ENCODE data around the gene ANK3. TPM values are rescaled to one million over a fixed set of nuclear protein-coding genes. Genes with fewer than 3 reads are reported as not detected.

ANK3 gene
- total and polyA plus RNA-seq, 2 donors (not counting 1 experiment from before 2014, with no cell fraction given): 0.50 to 0.79 TPM

- peak; percentile 49 to 78 for DNase-seq (ENCODE audit: low read depth in 2 of 2)
- Histone ChIP-seq H4K20me1 (ENCODE audit: control insufficient read depth, extremely low read depth, insufficient read depth, low read length) (no peaks in the 10 kb centered on the region), H3K27me3 (ENCODE audit: control insufficient read depth, insufficient read depth, low read length) (no peaks in the 10 kb centered on the region), H3K79me2 (ENCODE audit: control insufficient read depth, insufficient read depth, low read length) (no peaks in the 10 kb centered on the region), H3K4me3 (replicated peaks in 1 of 4; ENCODE audit: control extremely low read depth in 1 of 4, insufficient read depth in 1 of 4, low read depth in 3 of 4, low read length in 4 of 4) (no peak overlapping the region), H3K36me3 (ENCODE audit: control insufficient read depth, insufficient read depth, low read length) (no peaks in the 10 kb centered on the region), H3K4me2 (ENCODE audit: extremely low read depth, insufficient read depth, low read length) (no peak overlapping the region), H3K9me3 (ENCODE audit: control insufficient read depth, insufficient read depth, low read depth, low read length) (no peaks in the 10 kb centered on the region), H3K9ac (ENCODE audit: insufficient read depth, low read length) (no peak overlapping the region), H3K4me1 (ENCODE audit: control insufficient read depth, extremely low read depth, insufficient read depth, low read length) (no peaks in the 10 kb centered on the region), H2AFZ (ENCODE audit: low read length) (no peak overlapping the region), H3K27ac (ENCODE audit: insufficient read depth, low read length) (no peak overlapping the region)
- TF ChIP-seq CTCF (conservative IDR thresholded peaks at IDR 0.05 in 1 of 2, IDR thresholded peaks at IDR 0.05 in 1 of 2; ENCODE audit: low read depth in 1 of 2, low read length in 2 of 2): peak; percentile 46 to 54
- no peak for TF ChIP-seq EZH2 (IDR thresholded peaks at IDR 0.05; ENCODE audit: low read length, missing control alignments)
These were observed 289.5 kb downstream of the ANK3 start for GRCh38 chr10:60099998-60100747.

GRCh38 chr10:60098677-60099601 is 290.7 kb downstream of the ANK3 start:
- Histone ChIP-seq H3K79me2 (ENCODE audit: control insufficient read depth, insufficient read depth, low read length) (no peaks in the 10 kb centered on the region), H2AFZ (ENCODE audit: low read length) (no peak overlapping the region), H3K27me3 (ENCODE audit: control insufficient read depth, insufficient read depth, low read length) (no peaks in the 10 kb centered on the region)

More at GRCh38 chr10:60098677-60099601, 290.7 kb downstream of the ANK3 start:
- Histone ChIP-seq H3K36me3 (ENCODE audit: control insufficient read depth, insufficient read depth, low read length) (no peaks in the 10 kb centered on the region), H3K4me2 (ENCODE audit: extremely low read depth, insufficient read depth, low read length) (no peak overlapping the region), H3K9ac (ENCODE audit: insufficient read depth, low read length) (no peak overlapping the region), H3K4me3 (replicated peaks in 1 of 4; ENCODE audit: control extremely low read depth in 1 of 4, insufficient read depth in 1 of 4, low read depth in 3 of 4, low read length in 4 of 4) (no peak overlapping the region), H3K27ac (ENCODE audit: insufficient read depth, low read length) (no peak overlapping the region), H4K20me1 (ENCODE audit: control insufficient read depth, extremely low read depth, insufficient read depth, low read length) (no peaks in the 10 kb centered on the region), H3K9me3 (ENCODE audit: control insufficient read depth, insufficient read depth, low read depth, low read length) (no peaks in the 10 kb centered on the region), H3K4me1 (ENCODE audit: control insufficient read depth, extremely low read depth, insufficient read depth, low read length) (no peaks in the 10 kb centered on the region)
- no peak for TF ChIP-seq EZH2 (IDR thresholded peaks at IDR 0.05; ENCODE audit: low read length, missing control alignments)
- peak; percentile 20 to 32 for TF ChIP-seq CTCF (conservative IDR thresholded peaks at IDR 0.05 in 1 of 2, IDR thresholded peaks at IDR 0.05 in 1 of 2; ENCODE audit: low read depth in 1 of 2, low read length in 2 of 2)
- no peak for DNase-seq (ENCODE audit: low read depth in 2 of 2)

Measured in fibroblast of lung (primary cell).